ENCODE data around the gene GPRIN2.
"Not testable (repeated sequence)": the region's sequence is repeated elsewhere in the genome, so short reads cannot be mapped to it uniquely, and the experiment has no call there.

The GPRIN2 gene

DNA sequence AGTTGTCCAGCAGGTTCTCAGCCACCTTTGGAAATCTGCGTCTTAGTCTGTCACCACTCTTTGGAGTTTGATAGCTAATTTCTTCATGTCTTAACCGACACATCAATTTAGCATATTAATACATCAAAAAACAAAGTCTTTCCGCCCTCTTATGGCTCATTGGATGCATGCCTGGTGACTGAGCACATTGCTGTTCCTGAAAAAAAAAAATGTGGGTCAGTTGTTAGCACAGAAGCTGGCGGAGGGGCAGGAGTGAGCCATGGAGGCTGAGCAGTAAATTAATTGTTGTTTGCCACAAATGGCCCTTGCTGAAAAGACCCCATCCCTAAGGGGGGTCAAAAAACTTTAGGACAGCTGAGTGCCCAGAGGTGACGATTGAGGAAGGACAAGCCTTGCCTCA is 16.9 kb upstream of the GPRIN2 start:
- DNase-seq; in situ Hi-C loops (cut with HindIII; ENCODE audit: low pct_ligation_motif_present, low pct_unique_long_range_greater_than_20kb, low sequenced_read_pairs): not testable (repeated sequence)

DNA sequence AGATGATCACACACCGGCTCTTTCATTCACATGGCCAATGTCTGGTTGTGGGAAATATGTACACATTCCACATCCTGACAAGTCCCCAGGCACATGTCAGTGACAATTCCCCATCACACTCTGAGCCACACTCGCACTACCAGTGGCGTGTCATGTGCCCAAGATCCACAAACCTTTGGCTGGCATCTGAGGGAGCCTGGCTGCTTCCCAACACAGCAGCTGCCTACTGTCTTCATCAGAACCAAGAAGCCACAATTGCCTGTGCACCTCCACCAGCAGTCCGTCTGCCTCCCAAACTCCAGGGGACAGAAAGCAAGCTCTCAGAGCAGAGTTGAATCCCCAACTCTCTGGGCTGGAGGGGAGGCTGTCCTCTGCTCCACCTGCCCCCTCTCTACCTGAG is 16.3 kb upstream of the GPRIN2 start:
- in situ Hi-C loops (cut with HindIII; ENCODE audit: low pct_ligation_motif_present, low pct_unique_long_range_greater_than_20kb, low sequenced_read_pairs); DNase-seq: not testable (repeated sequence)

DNA sequence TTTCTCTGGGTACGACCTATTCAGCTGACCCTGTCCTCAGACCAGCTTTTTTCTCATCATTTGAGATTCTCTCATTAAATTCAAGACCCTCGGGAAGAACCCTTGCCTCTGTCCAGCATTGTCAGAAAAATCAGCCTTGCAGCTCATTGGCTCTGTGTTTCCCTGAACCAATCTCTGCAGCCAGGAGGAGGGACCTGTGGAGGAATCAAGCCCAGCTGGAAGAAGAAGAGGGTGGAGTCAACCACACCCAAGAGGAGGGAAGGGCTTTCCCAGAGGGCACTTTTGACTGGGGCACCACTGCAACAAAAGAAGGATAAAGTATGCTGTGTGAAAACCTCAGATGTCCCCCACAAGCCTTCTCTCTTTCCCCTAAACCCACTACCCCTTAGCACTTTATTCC is 14.2 kb upstream of the GPRIN2 start:
- in situ Hi-C loops (cut with HindIII; ENCODE audit: low pct_ligation_motif_present, low pct_unique_long_range_greater_than_20kb, low sequenced_read_pairs); DNase-seq: not testable (repeated sequence)

DNA sequence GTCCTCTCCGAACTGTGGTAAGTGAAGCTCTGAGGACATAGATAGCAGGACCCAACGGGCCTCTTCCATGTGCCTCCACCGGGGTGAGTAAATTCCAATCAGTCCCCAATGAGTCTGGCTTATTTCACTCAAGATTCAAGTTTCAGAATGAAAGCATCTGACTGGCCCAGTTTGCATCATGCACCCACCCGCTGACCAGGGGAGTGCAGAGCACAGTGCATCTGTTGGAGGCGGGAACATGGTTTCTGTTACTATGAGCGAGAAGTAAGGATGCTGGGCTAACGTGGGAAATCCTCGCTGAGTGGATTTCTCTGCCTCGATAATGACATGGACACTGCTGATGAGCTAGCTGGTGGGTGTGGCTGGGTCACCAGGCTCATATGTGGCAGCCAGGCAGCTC is 10.7 kb upstream of the GPRIN2 start:
- in situ Hi-C loops (cut with HindIII; ENCODE audit: low pct_ligation_motif_present, low pct_unique_long_range_greater_than_20kb, low sequenced_read_pairs): not testable (repeated sequence)

GRCh38 chr10:46565591-46566332 is 9.3 kb upstream of the GPRIN2 start:
- in situ Hi-C loops (cut with HindIII; ENCODE audit: low pct_ligation_motif_present, low pct_unique_long_range_greater_than_20kb, low sequenced_read_pairs): not testable (repeated sequence)
- DNase-seq: peak; percentile 77

More for the DNA sequence above, 10.7 kb upstream of the GPRIN2 start:
- DNase-seq: not testable (repeated sequence)

GRCh38 chr10:46560952-46561351 is 4.5 kb upstream of the GPRIN2 start:
- in situ Hi-C loops (cut with HindIII; ENCODE audit: low pct_ligation_motif_present, low pct_unique_long_range_greater_than_20kb, low sequenced_read_pairs): no loop called here
- DNase-seq: no peak

DNA sequence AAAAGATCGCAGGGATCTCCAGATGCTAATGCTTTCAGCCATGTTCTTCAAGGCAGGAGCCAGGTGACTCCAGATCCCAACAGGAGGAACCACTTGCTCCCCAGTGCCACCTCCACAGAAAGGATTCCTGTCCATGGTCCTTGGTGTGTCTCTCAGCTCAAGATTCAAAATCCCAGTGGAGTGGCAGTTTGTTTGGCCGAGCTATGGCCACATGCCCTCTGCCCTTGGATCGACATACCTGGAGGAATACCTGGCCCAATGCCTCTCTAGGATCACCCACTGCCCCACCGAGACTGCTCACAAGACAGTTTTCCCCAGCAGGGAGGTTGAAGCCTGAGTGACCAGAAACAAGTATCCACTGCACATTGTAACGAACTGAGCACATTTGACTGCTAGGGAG is 3.9 kb upstream of the GPRIN2 start:
- in situ Hi-C loops (cut with HindIII; ENCODE audit: low pct_ligation_motif_present, low pct_unique_long_range_greater_than_20kb, low sequenced_read_pairs): no loop called here
- DNase-seq: no peak

- in situ Hi-C loops (cut with HindIII; ENCODE audit: low pct_ligation_motif_present, low pct_unique_long_range_greater_than_20kb, low sequenced_read_pairs): no loop called here
These were observed 2.8 kb upstream of the GPRIN2 start for GRCh38 chr10:46559231-46559671.

GRCh38 chr10:46558392-46559185 is 2.1 kb upstream of the GPRIN2 start:
- in situ Hi-C loops (cut with HindIII; ENCODE audit: low pct_ligation_motif_present, low pct_unique_long_range_greater_than_20kb, low sequenced_read_pairs): no loop called here
- no peak for DNase-seq

More at GRCh38 chr10:46559231-46559671, 2.8 kb upstream of the GPRIN2 start:
- no peak for DNase-seq

GRCh38 chr10:46558122-46558391 is 1.6 kb upstream of the GPRIN2 start:
- DNase-seq: no peak
- in situ Hi-C loops (cut with HindIII; ENCODE audit: low pct_ligation_motif_present, low pct_unique_long_range_greater_than_20kb, low sequenced_read_pairs): no loop called here

DNA sequence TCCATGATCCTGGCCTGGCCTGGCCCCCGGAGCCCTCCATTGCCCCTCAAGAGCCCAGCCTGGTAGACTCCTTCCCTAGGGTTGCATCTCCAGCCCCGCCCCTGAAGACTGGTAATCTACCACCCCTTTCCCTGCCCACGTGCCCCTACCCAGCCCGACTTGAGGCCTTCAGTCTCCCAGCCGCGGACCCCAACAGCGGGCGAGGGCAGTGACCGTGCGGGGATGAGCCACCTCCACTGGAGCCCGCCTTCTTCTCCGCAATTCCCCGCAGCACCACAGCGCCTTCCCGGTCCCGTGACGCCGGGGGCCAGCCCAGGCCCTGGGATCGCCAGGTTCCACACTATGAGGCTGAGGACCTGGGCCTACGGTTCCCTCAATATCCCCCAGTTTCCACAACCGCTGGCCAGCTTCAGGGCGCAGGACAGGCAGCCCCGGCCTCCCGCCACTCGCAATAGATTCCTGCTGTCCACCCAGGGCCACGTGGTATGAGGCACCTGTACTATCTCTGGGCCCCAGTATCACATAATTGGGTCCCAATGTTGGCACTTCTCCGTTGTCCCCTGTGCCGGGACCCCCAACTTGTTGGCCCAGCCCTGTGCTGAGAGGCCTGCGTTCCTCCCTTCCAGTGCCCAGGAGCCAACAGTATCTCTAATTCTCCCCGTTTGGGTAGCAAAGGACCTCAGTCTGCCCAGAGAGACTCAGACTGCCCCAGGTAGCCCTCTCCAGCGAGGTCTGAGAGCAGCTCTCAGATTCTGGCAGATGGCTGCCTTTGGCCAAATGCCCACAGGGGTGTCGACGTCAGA is 1.1 kb upstream of the GPRIN2 start:
- no peak for DNase-seq
- in situ Hi-C loops (cut with HindIII; ENCODE audit: low pct_ligation_motif_present, low pct_unique_long_range_greater_than_20kb, low sequenced_read_pairs): no loop called here

- DNase-seq: no peak
These were observed 544 bp downstream of the GPRIN2 start for GRCh38 chr10:46555713-46556514.

GRCh38 chr10:46555366-46555712 is 1.1 kb downstream of the GPRIN2 start:
- in situ Hi-C loops (cut with HindIII; ENCODE audit: low pct_ligation_motif_present, low pct_unique_long_range_greater_than_20kb, low sequenced_read_pairs): no loop called here
- DNase-seq: no peak

More at GRCh38 chr10:46555713-46556514, 544 bp downstream of the GPRIN2 start:
- in situ Hi-C loops (cut with HindIII; ENCODE audit: low pct_ligation_motif_present, low pct_unique_long_range_greater_than_20kb, low sequenced_read_pairs): no loop called here

- in situ Hi-C loops (cut with HindIII; ENCODE audit: low pct_ligation_motif_present, low pct_unique_long_range_greater_than_20kb, low sequenced_read_pairs): no loop called here
- DNase-seq: no peak
These were observed 2.2 kb downstream of the GPRIN2 start for GRCh38 chr10:46554166-46554781.

DNA sequence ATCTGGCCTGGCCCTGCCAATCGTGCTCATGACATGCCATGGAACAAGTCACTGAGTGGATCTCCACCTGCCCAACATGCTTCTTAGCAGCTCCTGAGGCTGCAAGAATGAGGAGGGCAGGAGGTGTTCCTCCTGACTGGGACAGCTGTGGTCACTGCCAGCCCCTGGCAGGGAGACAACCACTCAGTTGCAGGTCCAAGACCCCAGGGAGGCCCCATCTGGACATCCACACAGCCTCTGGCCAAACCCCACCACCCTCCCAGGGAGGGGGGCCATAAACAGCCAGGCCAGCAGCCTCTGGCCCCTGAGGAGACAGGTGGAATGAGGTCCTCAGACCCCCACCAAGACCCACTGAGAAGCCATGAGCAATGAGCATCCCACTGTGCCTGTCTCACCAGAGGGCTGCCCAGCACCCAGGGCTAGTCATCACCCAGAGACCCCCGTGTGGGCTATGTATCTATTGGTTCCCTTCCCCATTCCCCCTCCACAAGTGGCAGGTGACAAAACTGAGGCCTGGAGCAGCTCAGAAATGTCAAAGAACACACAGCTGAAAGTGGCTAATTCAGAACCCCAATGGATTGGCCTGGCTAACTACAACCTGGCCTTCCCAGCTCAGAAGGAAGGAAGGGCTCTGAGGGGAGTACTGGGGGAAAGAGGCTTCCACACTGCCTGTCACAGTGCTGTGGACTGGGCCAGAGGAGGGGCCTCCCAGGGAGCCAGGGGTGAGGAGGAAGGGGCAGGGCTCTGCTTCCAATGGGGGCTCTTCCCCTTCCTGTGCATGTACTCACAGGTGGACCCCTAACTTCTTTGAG is 3.0 kb downstream of the GPRIN2 start:
- in situ Hi-C loops (cut with HindIII; ENCODE audit: low pct_ligation_motif_present, low pct_unique_long_range_greater_than_20kb, low sequenced_read_pairs): no loop called here
- DNase-seq: no peak

DNA sequence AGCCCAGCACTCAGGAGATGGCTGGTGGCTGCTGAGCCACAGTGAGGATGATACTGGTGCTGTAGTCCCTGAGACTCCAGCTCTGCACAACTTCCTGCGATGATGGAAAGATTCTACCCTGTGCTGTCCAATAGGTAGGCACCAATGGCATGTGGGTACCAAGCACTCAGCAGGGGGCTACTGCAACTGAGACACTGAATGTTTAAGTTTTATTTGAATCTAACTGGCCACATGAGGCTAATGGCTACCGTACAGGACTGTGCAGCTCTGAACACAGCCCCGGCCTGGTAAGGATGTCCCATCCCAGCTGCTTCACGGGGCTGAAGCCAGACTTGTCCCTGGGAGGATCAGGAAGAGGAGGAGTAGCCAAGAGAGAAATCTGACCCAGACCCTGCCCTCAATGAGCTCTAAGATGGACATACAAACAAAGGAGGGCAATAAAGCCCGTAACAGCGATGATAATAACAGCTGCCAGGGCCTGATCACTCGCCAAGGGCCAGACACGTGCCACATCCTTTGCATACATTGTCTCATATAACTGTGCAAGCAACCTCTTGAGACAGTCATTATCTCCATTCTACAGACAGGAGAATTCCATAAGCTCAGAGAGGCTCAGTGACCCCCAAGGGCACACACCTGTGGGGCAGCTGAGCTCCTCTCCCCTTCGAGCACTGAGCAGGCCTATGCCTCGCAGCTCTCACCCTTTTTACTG is 3.8 kb downstream of the GPRIN2 start:
- no peak for DNase-seq
- in situ Hi-C loops (cut with HindIII; ENCODE audit: low pct_ligation_motif_present, low pct_unique_long_range_greater_than_20kb, low sequenced_read_pairs): no loop called here

Measured in ACHN (cell line).